NCI-H524 (cell line): ENCODE data around the gene BCAR3.

Experiments
- DNase-seq, 2 experiments: peaks; one replicate each; lab custom pipeline; 2025; lab: John Stamatoyannopoulos, UW

BCAR3 gene

GRCh38 chr1:93638307-93638847 lies 43.3 kb downstream of the BCAR3 start:
- DNase-seq = no peak

- no peak for DNase-seq
Measured at GRCh38 chr1:93636712-93637111, 44.9 kb downstream of the BCAR3 start.

- DNase-seq = no peak
Measured at GRCh38 chr1:93635614-93636543, 45.8 kb downstream of the BCAR3 start.

- DNase-seq = no peak
Measured at GRCh38 chr1:93633313-93633712, 48.3 kb downstream of the BCAR3 start.

GRCh38 chr1:93631626-93632365 lies 49.8 kb downstream of the BCAR3 start:
- peak; percentile 43 to 50 for DNase-seq

DNA sequence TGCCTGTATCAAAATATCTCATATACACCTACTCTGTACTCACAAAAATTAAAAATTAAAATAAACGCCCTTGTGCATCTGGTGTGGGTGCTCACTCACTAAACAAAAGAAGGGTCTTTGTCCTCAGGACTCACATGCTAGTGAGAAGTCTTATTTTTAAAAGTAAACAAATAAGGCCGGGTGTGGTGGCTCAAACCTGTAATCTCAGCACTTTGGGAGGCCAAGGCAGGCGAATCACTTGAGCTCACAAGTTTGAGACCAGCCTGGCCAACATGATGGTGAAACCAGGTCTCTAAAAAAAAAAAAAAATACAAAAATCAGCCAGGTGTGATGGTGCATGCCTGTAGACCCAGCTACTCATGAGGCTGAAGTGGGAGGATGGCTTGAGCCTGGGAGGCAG lies 51.5 kb downstream of the BCAR3 start:
- no peak for DNase-seq

DNA sequence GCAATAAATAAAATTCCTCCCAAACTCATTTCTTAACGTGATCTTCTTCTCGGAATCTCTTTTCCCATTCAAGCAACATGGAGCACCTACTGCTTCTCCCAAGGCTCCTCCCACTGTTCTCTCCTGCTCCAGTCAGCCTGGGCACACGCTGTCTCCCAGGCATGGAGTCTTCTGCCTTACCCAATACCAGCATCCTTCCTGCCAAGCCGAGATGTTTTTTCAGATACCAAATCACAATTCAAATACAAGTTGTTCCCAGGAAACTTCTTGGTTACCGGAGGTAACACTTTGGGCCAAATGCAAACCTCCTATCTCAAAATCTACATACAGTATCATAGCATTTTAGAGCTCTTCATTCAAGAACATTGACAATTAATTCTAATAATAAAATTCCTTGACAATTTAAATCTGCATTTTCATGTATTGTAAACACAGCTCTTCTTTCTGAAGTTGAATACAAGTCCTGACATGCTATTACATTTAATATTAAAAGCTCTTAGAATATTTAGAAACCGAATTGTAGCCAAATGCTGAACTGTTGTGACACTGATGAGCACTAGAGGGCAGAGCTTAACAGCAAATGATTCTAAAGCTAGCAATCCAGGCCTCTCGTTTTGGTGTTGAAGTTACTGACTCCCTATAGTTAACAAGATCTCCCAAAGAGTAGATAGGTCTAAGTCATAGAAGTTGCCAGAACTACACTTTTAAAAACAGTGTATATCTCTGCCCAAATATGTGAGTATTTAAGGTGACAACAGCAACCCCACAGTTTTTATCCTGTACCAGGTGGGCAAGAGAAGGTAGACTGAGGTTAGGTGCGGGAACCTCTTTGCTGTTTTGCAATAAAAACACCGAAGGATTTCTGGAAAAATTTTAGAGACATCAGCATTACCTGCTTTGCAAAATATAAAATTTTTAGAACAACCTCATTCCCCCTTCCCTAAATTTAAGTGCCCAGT lies 52.3 kb downstream of the BCAR3 start:
- DNase-seq = peak; percentile 21 to 73

GRCh38 chr1:93628681-93629080 lies 53.0 kb downstream of the BCAR3 start:
- DNase-seq = no peak

GRCh38 chr1:93625582-93626327 lies 55.9 kb downstream of the BCAR3 start:
- peak; percentile 24 to 75 for DNase-seq

- DNase-seq = no peak
Measured at GRCh38 chr1:93623875-93624274, 57.8 kb downstream of the BCAR3 start.

- no peak for DNase-seq
Measured at GRCh38 chr1:93623436-93623835, 58.2 kb downstream of the BCAR3 start.

DNA sequence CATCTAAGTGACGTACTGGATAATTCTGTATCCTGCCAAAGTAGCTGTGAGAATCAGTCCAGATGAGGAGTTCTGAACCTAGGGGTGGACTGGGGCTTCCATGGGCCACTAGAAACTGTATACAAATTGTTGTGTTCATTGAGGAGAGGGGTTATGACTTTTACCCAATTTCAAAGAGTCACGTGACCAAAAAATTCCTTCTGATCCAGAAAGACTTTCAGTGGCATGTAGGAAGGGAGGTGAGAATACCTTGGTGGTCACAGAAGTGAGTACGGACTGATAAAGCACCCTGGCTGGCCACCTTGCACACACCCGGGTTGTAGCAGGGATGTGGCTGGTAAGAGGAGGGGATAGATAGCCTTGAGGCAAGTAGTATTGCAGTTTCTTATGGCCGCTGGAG lies 60.4 kb downstream of the BCAR3 start:
- no peak for DNase-seq

GRCh38 chr1:93620841-93621210 lies 60.8 kb downstream of the BCAR3 start:
- no peak for DNase-seq

- peak; percentile 2 to 42 for DNase-seq
Measured at GRCh38 chr1:93620172-93620840, 61.3 kb downstream of the BCAR3 start.

GRCh38 chr1:93619507-93620171 lies 62.0 kb downstream of the BCAR3 start:
- DNase-seq = peak; percentile 3 to 52

GRCh38 chr1:93617670-93618499 lies 63.8 kb downstream of the BCAR3 start:
- no peak for DNase-seq

- peak; percentile 19 to 57 for DNase-seq
Measured at GRCh38 chr1:93616996-93617669, 64.5 kb downstream of the BCAR3 start.
